Panc1 (cell line): ENCODE data around the gene PHRF1.

Source experiments
- SIN3A ChIP-seq: IDR thresholded peaks from 2 replicates; pipeline ENCODE4 v1.6.1; 2012; ENCODE audit warnings: low read depth, mild to moderate bottlenecking, low read length, moderate library complexity, borderline replicate concordance; ENCODE audit not compliant: insufficient read depth
- TF ChIP-seq, protein P1 (sequence below): fragments of 450-650 bp; IDR thresholded peaks from 2 replicates; pipeline ENCODE4 v1.5.1; 2017; ENCODE audit warnings: mild to moderate bottlenecking

DNA sequence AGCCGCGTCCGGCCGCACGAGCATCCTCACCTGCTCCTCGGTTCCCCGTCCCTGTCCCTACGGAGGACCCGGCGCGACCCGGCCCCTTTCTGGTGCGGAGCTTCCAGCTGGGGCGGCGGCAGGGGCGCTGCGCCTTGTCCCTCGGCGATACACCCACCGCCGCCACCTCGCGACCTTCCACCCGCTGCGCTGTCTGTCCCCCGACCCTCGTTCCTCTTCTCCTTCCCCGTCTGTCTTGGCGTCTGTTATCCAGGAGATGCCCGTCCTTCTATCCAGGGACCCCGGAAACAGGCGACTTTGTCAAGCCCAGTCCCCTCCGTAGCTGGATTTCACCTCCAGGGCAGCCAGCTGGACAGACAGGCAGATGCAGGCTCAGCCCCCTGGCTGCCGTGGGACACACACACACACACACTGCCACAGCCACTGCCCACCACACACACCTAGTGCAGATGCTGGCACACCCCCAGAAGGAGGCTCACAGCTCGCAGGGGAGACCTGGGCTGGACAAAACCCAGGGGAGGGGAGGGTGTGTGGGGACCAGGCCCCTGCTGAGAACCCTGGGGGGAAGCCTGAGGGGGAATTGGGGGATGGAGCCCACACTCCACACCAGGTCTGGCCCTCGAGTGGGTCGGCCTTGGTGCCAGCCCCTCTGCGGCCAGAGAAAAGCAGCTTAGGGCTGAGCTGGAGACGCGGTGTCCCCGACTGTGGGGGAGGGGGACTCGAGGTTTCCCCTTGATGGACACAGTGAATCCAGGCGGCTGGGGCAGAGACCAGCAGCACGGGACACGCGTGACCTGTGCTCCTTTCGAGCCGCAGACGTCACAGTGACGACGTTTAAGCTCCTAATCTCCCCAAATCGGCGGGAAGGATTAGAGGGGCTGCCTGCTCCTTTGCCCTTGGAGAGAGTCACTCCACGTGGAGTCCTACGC lies 61.6 kb downstream of the PHRF1 start:
- TF ChIP-seq, protein P1, sequence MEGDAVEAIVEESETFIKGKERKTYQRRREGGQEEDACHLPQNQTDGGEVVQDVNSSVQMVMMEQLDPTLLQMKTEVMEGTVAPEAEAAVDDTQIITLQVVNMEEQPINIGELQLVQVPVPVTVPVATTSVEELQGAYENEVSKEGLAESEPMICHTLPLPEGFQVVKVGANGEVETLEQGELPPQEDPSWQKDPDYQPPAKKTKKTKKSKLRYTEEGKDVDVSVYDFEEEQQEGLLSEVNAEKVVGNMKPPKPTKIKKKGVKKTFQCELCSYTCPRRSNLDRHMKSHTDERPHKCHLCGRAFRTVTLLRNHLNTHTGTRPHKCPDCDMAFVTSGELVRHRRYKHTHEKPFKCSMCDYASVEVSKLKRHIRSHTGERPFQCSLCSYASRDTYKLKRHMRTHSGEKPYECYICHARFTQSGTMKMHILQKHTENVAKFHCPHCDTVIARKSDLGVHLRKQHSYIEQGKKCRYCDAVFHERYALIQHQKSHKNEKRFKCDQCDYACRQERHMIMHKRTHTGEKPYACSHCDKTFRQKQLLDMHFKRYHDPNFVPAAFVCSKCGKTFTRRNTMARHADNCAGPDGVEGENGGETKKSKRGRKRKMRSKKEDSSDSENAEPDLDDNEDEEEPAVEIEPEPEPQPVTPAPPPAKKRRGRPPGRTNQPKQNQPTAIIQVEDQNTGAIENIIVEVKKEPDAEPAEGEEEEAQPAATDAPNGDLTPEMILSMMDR: no peak
- no peak for TF ChIP-seq SIN3A
